Cortex of kidney (tissue), 1 donor: ENCODE measurements around the gene KLF2.
"Not testable (repeated sequence)": the region's sequence is repeated elsewhere in the genome, so short reads cannot be mapped to it uniquely, and the experiment has no call there.

Experiments used
- DNase-seq: peaks from one replicate; lab custom pipeline; 2025; lab: John Stamatoyannopoulos, UW

The KLF2 gene

GRCh38 chr19:16324384-16325160 is at the start of gene KLF2:
Gene KLF2 (plus strand): TSS chr19:16324826. CDS start chr19:16324924, 98 bp downstream.
- DNase-seq: no peak

- DNase-seq: no peak
Measured at GRCh38 chr19:16280306-16280705, 44.3 kb upstream of the KLF2 start.

GRCh38 chr19:16281743-16282142 is 42.9 kb upstream of the KLF2 start:
- DNase-seq: no peak

- DNase-seq: no peak
Measured at GRCh38 chr19:16283210-16284061, 41.2 kb upstream of the KLF2 start.

GRCh38 chr19:16284505-16284904 is 40.1 kb upstream of the KLF2 start:
- DNase-seq: no peak

- DNase-seq: not testable (repeated sequence)
Measured at GRCh38 chr19:16285079-16285478, 39.5 kb upstream of the KLF2 start.

GRCh38 chr19:16285769-16286498 is 38.7 kb upstream of the KLF2 start:
- DNase-seq: no peak

- no peak for DNase-seq
Measured at GRCh38 chr19:16288544-16288943, 36.1 kb upstream of the KLF2 start.

- no peak for DNase-seq
Measured at GRCh38 chr19:16289594-16289993, 35.0 kb upstream of the KLF2 start.

- no peak for DNase-seq
Measured at GRCh38 chr19:16290692-16291091, 33.9 kb upstream of the KLF2 start.

GRCh38 chr19:16293118-16294091 is 31.2 kb upstream of the KLF2 start:
- no peak for DNase-seq

GRCh38 chr19:16295057-16295456 is 29.6 kb upstream of the KLF2 start:
- DNase-seq: no peak

- no peak for DNase-seq
Measured at GRCh38 chr19:16296713-16297112, 27.9 kb upstream of the KLF2 start.

GRCh38 chr19:16297575-16298178 is 26.9 kb upstream of the KLF2 start:
- no peak for DNase-seq

GRCh38 chr19:16298334-16298733 is 26.3 kb upstream of the KLF2 start:
- DNase-seq: no peak

GRCh38 chr19:16301999-16302694 is 22.5 kb upstream of the KLF2 start:
- DNase-seq: no peak

GRCh38 chr19:16303755-16304154 is 20.9 kb upstream of the KLF2 start:
- no peak for DNase-seq

GRCh38 chr19:16304511-16304910 is 20.1 kb upstream of the KLF2 start:
- DNase-seq: not testable (repeated sequence)

GRCh38 chr19:16305060-16305459 is 19.6 kb upstream of the KLF2 start:
- DNase-seq: not testable (repeated sequence)

- DNase-seq: no peak
Measured at GRCh38 chr19:16306728-16307402, 17.8 kb upstream of the KLF2 start.
